Measurements from ENCODE around the gene USP12.

The USP12 gene

GRCh38 chr13:27151798-27152599 is 19.6 kb downstream of the USP12 start:
- Histone ChIP-seq H3K9me3 (ENCODE audit: low read length) (peaks cover 2% of the 10 kb centered on the region; the same call in 1 of the 2 replicates), H3K79me2 (ENCODE audit: insufficient read depth, low read length) (no peaks in the 10 kb centered on the region), H3K4me2 (ENCODE audit: low read length) (no peak overlapping the region), H3K27ac (ENCODE audit: low read depth, low read length, poor library complexity, severe bottlenecking) (no peak overlapping the region), H3F3A (ENCODE audit: insufficient read depth, low read length) (no peaks in the 10 kb centered on the region), H3K36me3 (ENCODE audit: insufficient read depth, low read length) (no peaks in the 10 kb centered on the region; the same call in 1 of the 2 replicates), H3K4me1 (ENCODE audit: insufficient read depth, low read length, severe bottlenecking) (no peaks in the 10 kb centered on the region), H3K4me3 (ENCODE audit: low read depth, low read length, poor library complexity, severe bottlenecking) (no peak overlapping the region), H3K9me2 (ENCODE audit: low read depth, low read length) (no peaks in the 10 kb centered on the region), H3K9ac (ENCODE audit: low read length) (no peak overlapping the region), H3K27me3 (ENCODE audit: insufficient read depth, low read length) (peaks cover 4% of the 10 kb centered on the region; the same call in 1 of the 2 replicates), H2AFZ (ENCODE audit: low read length) (no peak overlapping the region), H4K20me1 (ENCODE audit: insufficient read depth, low read length) (peaks cover 3% of the 10 kb centered on the region; the same call in 1 of the 2 replicates)
- TF ChIP-seq CTCF (IDR thresholded peaks at IDR 0.05; ENCODE audit: low read length) (no peak), EZH2 (IDR thresholded peaks at IDR 0.05; ENCODE audit: borderline replicate concordance, low read length) (no peak)

- TF ChIP-seq EZH2 (IDR thresholded peaks at IDR 0.05; ENCODE audit: borderline replicate concordance, low read length) (no peak), CTCF (IDR thresholded peaks at IDR 0.05; ENCODE audit: low read length) (no peak)
- H3K4me1 ChIP-seq (ENCODE audit: insufficient read depth, low read length, severe bottlenecking), result no peaks in the 10 kb centered on the region
- no peaks in the 10 kb centered on the region for H3K9me3 ChIP-seq (ENCODE audit: low read length)
- H3K9ac ChIP-seq (ENCODE audit: low read length), result no peak overlapping the region
- H3K4me2 ChIP-seq (ENCODE audit: low read length), result no peak overlapping the region
- H3K27me3 ChIP-seq (ENCODE audit: insufficient read depth, low read length), result no peaks in the 10 kb centered on the region; the same call in 1 of the 2 replicates
- H3K27ac ChIP-seq (ENCODE audit: low read depth, low read length, poor library complexity, severe bottlenecking), result no peak overlapping the region
- no peak overlapping the region for H3K4me3 ChIP-seq (ENCODE audit: low read depth, low read length, poor library complexity, severe bottlenecking)
- H4K20me1 ChIP-seq (ENCODE audit: insufficient read depth, low read length), result peaks cover 5% of the 10 kb centered on the region; the same call in 1 of the 2 replicates
- H2AFZ ChIP-seq (ENCODE audit: low read length), result no peak overlapping the region
- no peaks in the 10 kb centered on the region for H3K9me2 ChIP-seq (ENCODE audit: low read depth, low read length)
- no peaks in the 10 kb centered on the region for H3K36me3 ChIP-seq (ENCODE audit: insufficient read depth, low read length)
- no peaks in the 10 kb centered on the region for H3K79me2 ChIP-seq (ENCODE audit: insufficient read depth, low read length)
- H3F3A ChIP-seq (ENCODE audit: insufficient read depth, low read length), result no peaks in the 10 kb centered on the region
These were observed 21.9 kb downstream of the USP12 start for GRCh38 chr13:27149702-27150101.

- TF ChIP-seq CTCF (IDR thresholded peaks at IDR 0.05; ENCODE audit: low read length), result no peak
- TF ChIP-seq EZH2 (IDR thresholded peaks at IDR 0.05; ENCODE audit: borderline replicate concordance, low read length), result no peak
- Histone ChIP-seq H3K4me3 (ENCODE audit: low read depth, low read length, poor library complexity, severe bottlenecking) (no peak overlapping the region), H3K27me3 (ENCODE audit: insufficient read depth, low read length) (no peaks in the 10 kb centered on the region; the same call in 1 of the 2 replicates), H3K36me3 (ENCODE audit: insufficient read depth, low read length) (no peaks in the 10 kb centered on the region), H3K9me2 (ENCODE audit: low read depth, low read length) (no peaks in the 10 kb centered on the region), H3K4me1 (ENCODE audit: insufficient read depth, low read length, severe bottlenecking) (no peaks in the 10 kb centered on the region), H3K9me3 (ENCODE audit: low read length) (no peaks in the 10 kb centered on the region), H3F3A (ENCODE audit: insufficient read depth, low read length) (no peaks in the 10 kb centered on the region), H3K27ac (ENCODE audit: low read depth, low read length, poor library complexity, severe bottlenecking) (no peak overlapping the region), H3K79me2 (ENCODE audit: insufficient read depth, low read length) (no peaks in the 10 kb centered on the region), H4K20me1 (ENCODE audit: insufficient read depth, low read length) (peaks cover 5% of the 10 kb centered on the region; the same call in 1 of the 2 replicates), H2AFZ (ENCODE audit: low read length) (no peak overlapping the region), H3K4me2 (ENCODE audit: low read length) (no peak overlapping the region), H3K9ac (ENCODE audit: low read length) (no peak overlapping the region)
These were observed 22.7 kb downstream of the USP12 start for GRCh38 chr13:27148900-27149299.
